ENCODE results near the gene CACHD1. TPM values are rescaled to one million over a fixed set of nuclear protein-coding genes. Genes with fewer than 3 reads are reported as not detected.

Gene CACHD1
- total RNA-seq, 1 donor from 2014 or later: 4.3 TPM

GRCh38 chr1:64703600-64703999 lies 233.7 kb downstream of the CACHD1 start:
- no peak for TF ChIP-seq CTCF (IDR thresholded peaks at IDR 0.05)

DNA sequence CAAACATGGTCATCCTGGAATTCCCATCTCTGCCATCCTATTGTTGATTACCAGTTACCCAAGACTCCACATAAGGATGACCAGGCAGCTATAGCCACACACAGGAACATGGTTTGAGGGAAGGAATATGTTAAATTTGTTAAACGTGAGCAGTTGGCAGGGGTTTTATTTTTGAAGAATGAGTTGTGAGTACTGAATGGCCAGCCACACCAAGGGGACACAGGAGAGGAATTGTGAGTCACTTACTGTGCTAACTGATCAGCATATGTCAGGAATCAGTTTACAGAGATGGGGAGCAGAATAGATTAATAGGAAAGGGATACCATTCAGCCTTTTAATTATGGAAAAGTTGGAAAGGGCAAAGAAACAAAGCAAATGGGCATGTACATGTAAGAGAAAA lies 235.7 kb downstream of the CACHD1 start:
- intact Hi-C loops (cut with DNase I): no loop called here
- no peak overlapping the region for H3K27ac ChIP-seq
- no peaks in the 10 kb centered on the region for H3K9me3 ChIP-seq
- H3K4me3 ChIP-seq: no peak overlapping the region
- no peaks in the 10 kb centered on the region for H3K36me3 ChIP-seq
- H3K4me1 ChIP-seq: no peaks in the 10 kb centered on the region
- no peak for DNase-seq (ENCODE audit: low spot score in 2 of 2)
- TF ChIP-seq CTCF (IDR thresholded peaks at IDR 0.05): no peak
- H3K27me3 ChIP-seq: no peaks in the 10 kb centered on the region

More at GRCh38 chr1:64703600-64703999, 233.7 kb downstream of the CACHD1 start:
- Histone ChIP-seq H3K4me1 (no peaks in the 10 kb centered on the region), H3K4me3 (no peak overlapping the region), H3K36me3 (no peaks in the 10 kb centered on the region), H3K27me3 (no peaks in the 10 kb centered on the region), H3K9me3 (no peaks in the 10 kb centered on the region), H3K27ac (no peak overlapping the region)
- intact Hi-C loops (cut with DNase I): no loop called here
- no peak for DNase-seq (ENCODE audit: low spot score in 2 of 2)

GRCh38 chr1:64711266-64711665 lies 241.3 kb downstream of the CACHD1 start:
- TF ChIP-seq CTCF (IDR thresholded peaks at IDR 0.05): no peak
- intact Hi-C loops (cut with DNase I): no loop called here

GRCh38 chr1:64712049-64712448 lies 242.1 kb downstream of the CACHD1 start:
- Histone ChIP-seq H3K27ac (no peak overlapping the region), H3K27me3 (no peaks in the 10 kb centered on the region), H3K4me1 (no peaks in the 10 kb centered on the region), H3K9me3 (no peaks in the 10 kb centered on the region), H3K36me3 (no peaks in the 10 kb centered on the region), H3K4me3 (no peak overlapping the region)
- intact Hi-C loops (cut with DNase I): no loop called here
- DNase-seq (ENCODE audit: low spot score in 2 of 2): no peak
- TF ChIP-seq CTCF (IDR thresholded peaks at IDR 0.05): no peak

More at GRCh38 chr1:64711266-64711665, 241.3 kb downstream of the CACHD1 start:
- Histone ChIP-seq H3K4me3 (no peak overlapping the region), H3K27me3 (no peaks in the 10 kb centered on the region), H3K4me1 (no peaks in the 10 kb centered on the region), H3K27ac (no peak overlapping the region), H3K36me3 (no peaks in the 10 kb centered on the region), H3K9me3 (no peaks in the 10 kb centered on the region)
- no peak for DNase-seq (ENCODE audit: low spot score in 2 of 2)

- Histone ChIP-seq H3K27ac (no peak overlapping the region), H3K4me1 (no peaks in the 10 kb centered on the region), H3K27me3 (no peaks in the 10 kb centered on the region), H3K4me3 (no peak overlapping the region), H3K9me3 (no peaks in the 10 kb centered on the region), H3K36me3 (no peaks in the 10 kb centered on the region)
- DNase-seq (ENCODE audit: low spot score in 2 of 2): no peak
- intact Hi-C loops (cut with DNase I): no loop called here
- no peak for TF ChIP-seq CTCF (IDR thresholded peaks at IDR 0.05)
Measured at GRCh38 chr1:64715186-64715585, 245.3 kb downstream of the CACHD1 start.

- intact Hi-C loops (cut with DNase I): no loop called here
- DNase-seq (ENCODE audit: low spot score in 2 of 2): no peak
- no peak for TF ChIP-seq CTCF (IDR thresholded peaks at IDR 0.05)
- H3K4me3 ChIP-seq: no peak overlapping the region
- no peaks in the 10 kb centered on the region for H3K27me3 ChIP-seq
- H3K27ac ChIP-seq: no peak overlapping the region
- H3K36me3 ChIP-seq: no peaks in the 10 kb centered on the region
- no peaks in the 10 kb centered on the region for H3K9me3 ChIP-seq
- no peaks in the 10 kb centered on the region for H3K4me1 ChIP-seq
Measured at GRCh38 chr1:64721135-64721534, 251.2 kb downstream of the CACHD1 start.

All from ascending aorta (tissue), 2 donors.